ENCODE results near the gene XRN2. TPM values are rescaled to one million over a fixed set of nuclear protein-coding genes. Genes with fewer than 3 reads are reported as not detected.
A peak's percentile ranks its signal among the peaks of the same experiment; 100 is the strongest.

The XRN2 gene, protein sequence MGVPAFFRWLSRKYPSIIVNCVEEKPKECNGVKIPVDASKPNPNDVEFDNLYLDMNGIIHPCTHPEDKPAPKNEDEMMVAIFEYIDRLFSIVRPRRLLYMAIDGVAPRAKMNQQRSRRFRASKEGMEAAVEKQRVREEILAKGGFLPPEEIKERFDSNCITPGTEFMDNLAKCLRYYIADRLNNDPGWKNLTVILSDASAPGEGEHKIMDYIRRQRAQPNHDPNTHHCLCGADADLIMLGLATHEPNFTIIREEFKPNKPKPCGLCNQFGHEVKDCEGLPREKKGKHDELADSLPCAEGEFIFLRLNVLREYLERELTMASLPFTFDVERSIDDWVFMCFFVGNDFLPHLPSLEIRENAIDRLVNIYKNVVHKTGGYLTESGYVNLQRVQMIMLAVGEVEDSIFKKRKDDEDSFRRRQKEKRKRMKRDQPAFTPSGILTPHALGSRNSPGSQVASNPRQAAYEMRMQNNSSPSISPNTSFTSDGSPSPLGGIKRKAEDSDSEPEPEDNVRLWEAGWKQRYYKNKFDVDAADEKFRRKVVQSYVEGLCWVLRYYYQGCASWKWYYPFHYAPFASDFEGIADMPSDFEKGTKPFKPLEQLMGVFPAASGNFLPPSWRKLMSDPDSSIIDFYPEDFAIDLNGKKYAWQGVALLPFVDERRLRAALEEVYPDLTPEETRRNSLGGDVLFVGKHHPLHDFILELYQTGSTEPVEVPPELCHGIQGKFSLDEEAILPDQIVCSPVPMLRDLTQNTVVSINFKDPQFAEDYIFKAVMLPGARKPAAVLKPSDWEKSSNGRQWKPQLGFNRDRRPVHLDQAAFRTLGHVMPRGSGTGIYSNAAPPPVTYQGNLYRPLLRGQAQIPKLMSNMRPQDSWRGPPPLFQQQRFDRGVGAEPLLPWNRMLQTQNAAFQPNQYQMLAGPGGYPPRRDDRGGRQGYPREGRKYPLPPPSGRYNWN
- 42.3 TPM for polyA plus RNA-seq (ENCODE audit: insufficient read length)

DNA sequence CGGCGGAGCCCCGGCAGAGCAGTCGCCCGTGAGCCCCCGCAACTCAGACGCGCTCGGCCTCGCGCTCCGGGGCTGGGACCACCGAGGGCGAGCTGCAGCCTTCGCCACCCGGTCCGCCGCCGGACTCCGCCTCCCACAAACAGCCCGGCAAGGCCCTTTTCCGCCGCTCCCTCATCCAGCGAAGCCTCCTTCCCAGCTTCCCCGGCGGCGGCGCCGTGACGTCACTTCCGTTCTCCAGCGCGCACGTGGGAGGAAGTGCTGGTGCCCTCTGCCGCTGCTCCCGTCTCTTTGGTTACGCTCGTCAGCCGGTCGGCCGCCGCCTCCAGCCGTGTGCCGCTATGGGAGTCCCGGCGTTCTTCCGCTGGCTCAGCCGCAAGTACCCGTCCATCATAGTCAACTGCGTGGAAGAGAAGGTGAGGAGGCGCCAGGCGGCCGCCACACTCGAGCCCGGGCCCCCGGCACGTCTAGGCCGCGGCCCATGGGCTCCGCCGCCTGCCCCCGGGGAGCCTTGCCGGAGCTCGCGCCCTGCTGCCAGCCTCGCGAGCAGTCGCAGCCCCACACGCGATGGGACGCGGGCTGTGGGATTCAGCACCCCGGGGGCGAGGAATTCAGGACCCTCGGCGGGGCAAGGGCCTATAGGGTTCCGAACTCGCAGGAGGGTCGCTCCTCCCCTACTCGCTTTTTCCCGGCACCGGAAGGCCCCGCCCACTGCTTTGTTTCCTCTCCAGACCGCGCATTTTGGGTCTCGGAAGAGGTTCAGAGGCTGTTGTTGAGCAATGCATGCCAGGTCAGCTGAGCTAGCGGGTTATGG is at the start of gene XRN2:
Gene XRN2 (plus strand): TSS at position 271 of the 811 bp plus-strand sequence. CDS start 68 bp downstream, at position 339.
- peak; percentile 81 for DNase-seq (ENCODE audit: low read depth)

DNA sequence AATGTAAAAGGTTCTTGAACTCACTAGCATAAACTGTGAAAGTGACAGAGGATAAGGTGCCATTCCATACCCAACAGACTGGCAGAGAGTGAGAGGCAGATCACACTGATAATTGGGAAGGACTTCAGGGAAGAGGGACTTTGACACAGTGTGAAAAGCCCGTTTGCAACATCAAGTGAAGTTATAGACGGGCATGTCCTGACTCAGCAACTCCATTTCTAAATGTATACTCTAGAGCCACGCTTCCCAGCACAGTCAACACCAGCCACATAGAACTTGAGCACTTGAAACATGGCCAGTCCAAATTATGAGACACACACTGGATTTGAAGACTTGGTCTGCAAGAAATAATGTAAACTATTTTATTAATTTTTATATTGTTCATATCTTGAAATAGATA is 45.9 kb upstream of the XRN2 start:
- no peak for DNase-seq (ENCODE audit: low read depth)

DNA sequence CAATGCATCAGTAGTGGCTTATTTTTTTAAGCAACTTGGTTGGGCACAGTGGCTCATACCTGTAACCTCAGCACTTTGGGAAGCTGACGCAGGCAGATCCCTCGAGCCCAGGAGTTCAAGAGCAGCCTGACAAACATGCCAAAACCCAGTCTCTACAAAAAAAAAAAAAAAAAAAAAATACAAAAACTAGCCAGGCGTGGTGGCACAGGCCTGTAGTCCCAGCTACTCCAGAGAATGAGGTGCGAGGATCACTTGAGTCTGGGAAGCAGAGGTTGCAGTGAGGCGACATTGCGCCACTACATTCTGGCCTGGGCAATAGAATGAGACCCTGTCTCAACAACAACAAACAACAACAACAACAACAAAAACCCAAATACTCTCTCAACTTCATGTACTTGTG is 44.7 kb upstream of the XRN2 start:
- DNase-seq (ENCODE audit: low read depth): no peak

DNA sequence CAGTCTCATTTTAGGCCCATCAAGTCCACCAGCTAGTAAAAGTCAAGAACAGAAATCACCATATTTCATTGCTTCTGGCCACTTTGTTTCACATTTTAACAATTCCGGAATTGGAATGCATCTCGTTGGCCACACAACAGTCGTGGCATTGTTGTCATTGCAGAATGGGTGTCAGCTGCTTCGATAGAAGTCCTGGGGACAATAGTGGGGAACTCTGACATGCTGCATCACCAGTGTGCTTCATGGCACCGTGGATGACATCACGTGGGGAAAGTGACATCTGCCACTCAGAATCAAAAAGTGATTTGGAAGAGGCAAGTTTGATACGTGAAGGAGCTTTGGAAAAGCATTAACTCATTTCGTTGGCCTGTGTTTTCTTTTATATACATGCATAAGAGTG is 43.8 kb upstream of the XRN2 start:
- DNase-seq (ENCODE audit: low read depth): no peak

DNA sequence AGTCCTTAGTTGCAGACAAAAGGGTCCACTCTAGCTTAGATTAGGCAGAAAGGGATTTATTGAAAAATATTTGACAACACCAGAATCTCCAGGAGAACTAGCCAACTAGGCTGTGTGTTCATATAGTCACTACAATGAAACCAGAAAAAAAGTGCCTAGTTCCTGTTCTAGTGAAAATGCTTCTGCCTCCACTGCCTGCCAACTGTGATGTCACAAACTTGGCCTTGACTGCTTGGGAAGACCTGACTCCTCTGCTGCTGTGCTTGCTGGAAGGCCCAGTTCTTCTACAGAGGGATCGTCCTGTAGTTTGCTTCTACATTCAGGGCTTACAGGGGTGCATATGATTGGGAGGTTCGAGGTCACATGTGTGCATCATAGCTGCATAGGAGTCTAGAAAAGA is 40.3 kb upstream of the XRN2 start:
- peak; percentile 0 for DNase-seq (ENCODE audit: low read depth)

DNA sequence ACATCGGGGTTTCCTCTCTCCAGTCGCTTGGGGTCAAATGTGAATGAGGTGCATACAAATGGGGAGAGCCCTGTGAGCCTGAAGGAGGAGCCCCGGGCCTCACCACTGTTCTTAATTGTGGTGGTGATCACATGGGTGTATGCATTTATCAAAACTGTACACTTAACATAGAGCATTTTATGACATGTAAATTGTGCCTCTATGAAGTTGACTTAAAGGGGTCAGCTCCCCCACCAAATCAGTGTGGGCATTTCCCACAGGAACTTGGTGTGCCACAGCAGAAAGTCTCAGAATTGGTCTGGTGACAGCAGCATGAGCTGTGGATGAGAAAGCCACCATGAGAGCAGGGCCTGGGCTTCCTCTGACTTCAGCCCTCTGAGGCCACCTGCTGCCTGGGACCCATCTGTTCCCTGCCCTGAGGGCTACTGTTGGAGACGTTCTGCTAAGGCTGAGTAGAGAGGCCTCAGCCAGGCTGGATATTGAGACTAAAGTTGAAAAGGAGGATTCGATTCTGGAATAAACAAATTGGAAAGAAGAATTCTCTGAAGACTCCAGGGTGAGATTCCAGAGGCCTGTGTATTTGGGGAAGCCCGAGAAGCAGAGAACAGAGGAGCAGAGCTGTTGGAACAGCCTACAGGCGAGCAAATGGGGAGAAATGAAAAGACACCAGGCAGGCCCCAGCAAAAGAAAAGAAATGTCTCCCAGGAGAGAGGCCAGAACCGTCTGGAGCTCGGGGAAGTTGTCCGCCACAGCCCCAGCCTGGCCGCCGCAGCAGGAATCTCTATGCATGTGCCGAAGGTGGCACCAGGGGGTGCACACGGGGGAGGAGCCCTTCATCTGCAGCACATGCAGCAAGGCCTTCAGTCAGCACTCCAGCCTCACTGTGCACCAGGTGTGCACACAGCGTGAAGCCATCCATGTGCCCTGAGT is 37.6 kb upstream of the XRN2 start:
- no peak for DNase-seq (ENCODE audit: low read depth)

DNA sequence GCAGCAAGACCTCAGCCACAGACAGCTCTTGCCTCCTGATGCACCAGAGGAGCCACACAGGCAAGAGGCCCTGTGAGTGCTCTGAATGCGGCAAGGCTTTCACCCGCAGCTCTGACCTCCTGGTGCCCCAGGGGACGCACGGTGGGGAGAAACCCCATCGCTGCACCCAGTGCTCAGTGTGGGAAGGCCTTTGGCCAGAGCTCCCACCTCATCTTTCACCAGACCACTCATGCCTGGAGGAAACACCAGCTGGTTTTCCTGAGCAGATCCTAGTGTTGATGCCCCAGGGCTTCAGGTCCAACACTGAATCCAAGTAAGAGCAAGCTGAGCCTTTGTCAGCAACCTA is 37.0 kb upstream of the XRN2 start:
- DNase-seq (ENCODE audit: low read depth): no peak

DNA sequence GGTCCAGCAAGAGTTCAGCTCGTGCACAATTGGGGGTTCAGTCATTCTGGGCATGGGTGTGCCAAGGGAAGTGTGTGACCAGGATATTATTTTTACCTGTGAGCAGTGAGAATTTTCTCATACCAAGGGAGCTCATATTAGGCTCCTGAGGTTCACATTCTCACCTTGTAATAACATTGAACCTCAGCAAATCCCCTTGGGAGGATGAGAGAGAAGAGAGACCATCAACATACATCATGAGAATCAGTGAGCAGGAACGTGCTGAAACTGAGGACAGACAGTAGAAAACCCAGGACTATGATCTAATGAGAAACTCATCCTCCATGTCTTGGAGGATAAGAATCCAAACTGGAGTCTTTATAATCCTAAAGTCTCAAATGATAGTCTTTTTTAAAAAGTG is 33.4 kb upstream of the XRN2 start:
- no peak for DNase-seq (ENCODE audit: low read depth)

DNA sequence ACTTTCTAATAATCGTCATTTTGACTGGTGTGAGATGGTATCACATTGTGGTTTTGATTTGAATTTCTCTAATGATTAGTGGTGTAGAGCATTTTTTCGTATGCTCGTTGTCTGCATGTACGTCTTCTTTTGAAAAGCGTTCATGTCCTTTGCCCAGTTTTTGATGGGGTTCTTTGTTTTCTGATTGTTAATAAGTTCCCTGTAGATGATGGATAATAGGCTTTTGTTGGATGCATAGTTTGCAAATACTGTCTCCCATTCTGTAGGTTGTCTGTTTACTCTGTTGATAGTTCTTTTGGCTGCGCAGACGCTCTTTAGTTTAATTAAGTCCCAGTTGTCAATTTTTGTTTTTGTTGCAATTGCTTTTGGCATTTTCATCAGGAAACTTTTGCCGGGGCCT is 32.3 kb upstream of the XRN2 start:
- DNase-seq (ENCODE audit: low read depth): no peak

DNA sequence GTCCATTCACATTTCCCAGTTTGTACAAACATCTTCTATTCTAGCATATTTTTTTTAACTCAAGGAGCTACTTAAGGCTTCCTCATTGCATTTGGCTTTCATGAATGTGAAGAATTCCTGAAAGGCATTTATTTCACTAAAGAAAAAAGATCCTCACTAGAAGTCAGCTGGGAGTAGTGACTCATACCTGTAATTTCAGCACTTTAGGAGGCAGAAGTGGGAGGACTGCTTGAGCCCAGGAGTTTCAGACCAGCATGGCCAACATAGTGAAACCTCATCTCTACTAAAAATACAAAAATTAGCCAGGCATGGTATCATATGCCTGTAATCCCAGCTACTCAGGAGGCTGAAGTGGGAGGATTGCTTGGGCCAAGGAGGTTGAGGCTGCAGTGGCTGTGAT is 30.9 kb upstream of the XRN2 start:
- DNase-seq (ENCODE audit: low read depth): no peak

DNA sequence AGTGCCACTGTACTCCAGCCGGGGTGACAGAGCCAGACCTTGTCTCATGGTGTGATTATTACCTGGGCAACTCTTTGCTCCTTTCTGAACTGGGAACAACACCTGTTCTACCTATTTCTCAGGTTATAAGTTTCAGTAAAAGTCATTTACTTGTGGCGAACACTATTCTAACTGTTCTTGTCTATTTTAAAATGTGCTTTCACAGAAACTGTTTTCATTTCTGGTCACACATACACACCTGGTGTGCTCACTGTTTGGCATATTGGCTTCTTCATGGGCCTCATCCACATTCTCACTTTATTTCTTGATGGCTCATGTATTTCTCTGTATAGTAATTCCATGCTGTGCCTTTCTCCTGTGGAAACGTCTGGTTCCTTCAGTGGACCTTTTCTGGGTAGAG is 30.5 kb upstream of the XRN2 start:
- DNase-seq (ENCODE audit: low read depth): no peak

DNA sequence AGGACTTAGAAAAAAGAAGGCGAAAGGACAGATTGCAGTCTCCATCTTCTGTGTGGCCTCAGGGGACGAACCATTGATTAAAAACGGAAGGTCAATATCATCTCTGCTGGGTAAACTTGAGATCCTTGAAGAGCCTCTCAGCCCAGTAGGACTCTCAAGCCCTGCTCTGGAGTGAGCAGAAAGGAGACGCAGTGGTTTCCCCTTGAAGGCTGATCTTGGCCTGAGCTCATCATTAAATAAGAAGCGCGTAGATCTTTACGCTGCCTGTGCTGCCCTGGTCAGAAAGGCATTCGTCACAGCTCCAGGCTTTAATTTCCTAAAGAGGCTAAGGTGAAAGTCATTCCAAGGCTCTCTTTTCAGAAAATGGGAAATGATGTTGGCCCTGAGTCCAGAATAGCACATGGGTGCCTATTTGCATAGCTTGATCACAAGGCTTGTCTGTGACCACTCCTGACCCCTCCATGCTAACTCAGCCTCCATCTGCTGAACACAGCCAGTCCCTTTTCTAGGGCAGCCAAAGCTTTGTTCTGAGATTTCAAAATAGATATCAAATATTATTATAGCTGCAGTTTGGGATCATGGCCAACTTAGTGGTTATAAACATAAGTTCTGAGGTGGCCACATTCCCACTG is 29.3 kb upstream of the XRN2 start:
- DNase-seq (ENCODE audit: low read depth): no peak

DNA sequence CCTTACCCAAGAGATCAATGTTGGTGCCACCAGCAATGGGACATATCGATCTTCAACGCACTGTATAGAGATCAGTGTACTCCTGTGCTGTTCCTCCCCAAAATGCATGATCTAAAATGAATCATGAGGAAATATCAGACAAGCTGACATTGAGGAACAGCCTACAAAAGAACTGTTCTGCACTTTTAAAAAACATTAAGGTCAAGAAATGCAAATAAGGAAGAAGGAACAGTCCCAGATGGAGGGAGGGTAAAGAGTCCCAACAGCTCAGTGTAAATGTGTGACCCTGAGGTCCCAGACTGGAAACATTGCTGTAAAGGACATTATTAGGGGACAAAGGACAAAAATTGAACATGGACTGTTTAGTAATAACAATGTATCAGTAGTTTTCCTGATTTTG is 24.3 kb upstream of the XRN2 start:
- no peak for DNase-seq (ENCODE audit: low read depth)

DNA sequence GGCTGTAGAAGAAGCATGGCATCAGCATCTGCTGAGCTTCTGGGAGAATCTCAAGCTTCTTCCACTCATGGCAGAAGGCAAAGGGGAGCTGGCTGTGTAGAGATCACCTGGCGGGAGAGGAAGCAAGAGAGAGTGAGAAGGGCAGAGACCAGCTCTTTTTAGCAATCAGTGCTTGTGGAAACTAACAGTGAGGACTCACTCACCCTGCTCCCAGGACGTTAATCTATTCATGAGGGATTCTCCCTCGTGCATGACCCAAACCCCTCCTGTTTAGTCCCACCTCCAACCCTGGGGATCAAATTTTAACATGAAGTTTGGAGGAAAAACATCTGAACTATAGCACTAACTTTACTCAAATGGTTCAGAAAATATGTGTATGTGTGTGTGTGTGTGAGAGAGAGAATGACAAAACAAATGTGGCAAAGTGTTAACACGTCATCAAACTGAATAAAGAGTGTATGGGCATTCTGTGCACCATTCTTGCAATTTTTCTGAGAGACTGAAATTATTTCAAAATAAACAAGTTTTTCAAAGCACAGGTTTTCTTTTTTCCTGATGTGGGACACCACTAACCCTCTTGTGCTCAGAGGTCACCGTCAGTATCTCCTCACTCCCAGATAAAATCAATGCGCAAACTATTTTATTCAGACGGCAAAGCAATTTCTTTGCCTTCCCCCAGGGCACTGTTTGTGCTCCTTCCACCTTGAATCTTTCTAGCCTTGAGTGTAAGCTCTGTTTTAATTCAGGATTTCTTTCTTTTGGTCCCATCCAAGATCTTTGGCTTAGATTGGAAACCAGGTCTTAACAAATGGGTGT is 23.2 kb upstream of the XRN2 start:
- DNase-seq (ENCODE audit: low read depth): no peak

DNA sequence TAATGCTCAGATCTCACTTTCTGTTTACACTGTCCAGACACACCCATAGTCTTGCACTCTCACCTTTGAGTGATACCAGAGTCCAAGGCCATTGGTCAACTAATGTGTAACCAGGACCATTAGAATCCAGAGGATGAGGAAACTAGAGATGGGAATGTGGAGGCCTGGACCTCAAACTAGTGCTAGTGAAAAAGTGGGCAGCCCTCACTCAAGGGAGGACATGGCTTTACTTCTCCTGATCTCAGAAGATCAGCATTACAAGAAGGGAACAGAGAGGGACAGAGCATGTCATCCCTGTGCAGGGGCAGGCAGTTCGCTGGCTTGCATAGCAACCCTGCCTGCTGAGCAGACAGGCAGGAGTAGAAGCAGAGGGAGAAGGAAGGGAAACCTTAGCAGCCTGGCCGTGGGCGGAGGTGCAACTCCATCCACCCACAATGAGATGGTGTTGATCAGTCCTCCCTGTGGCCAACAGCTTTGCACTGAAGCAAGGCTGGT is 22.6 kb upstream of the XRN2 start:
- DNase-seq (ENCODE audit: low read depth): no peak

DNA sequence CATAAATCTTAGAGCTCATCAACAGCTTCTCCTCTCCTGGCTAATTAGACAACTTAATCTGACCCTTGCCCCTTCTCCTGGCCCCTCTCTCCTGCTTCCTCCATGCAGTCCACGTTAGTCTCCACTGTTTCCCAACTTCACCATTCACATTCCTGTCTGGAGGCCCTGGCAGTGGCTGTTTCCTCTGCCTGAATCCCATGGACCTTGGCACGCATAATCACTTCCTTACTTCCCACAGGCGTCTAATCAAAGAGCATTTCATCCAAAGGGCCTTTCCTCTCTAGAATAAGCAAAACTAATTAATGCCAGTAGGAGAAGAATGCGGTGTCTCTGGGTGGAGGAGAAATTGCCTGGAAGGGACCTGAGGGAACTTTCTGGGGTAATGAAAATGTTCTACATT is 16.4 kb upstream of the XRN2 start:
- DNase-seq (ENCODE audit: low read depth): no peak

DNA sequence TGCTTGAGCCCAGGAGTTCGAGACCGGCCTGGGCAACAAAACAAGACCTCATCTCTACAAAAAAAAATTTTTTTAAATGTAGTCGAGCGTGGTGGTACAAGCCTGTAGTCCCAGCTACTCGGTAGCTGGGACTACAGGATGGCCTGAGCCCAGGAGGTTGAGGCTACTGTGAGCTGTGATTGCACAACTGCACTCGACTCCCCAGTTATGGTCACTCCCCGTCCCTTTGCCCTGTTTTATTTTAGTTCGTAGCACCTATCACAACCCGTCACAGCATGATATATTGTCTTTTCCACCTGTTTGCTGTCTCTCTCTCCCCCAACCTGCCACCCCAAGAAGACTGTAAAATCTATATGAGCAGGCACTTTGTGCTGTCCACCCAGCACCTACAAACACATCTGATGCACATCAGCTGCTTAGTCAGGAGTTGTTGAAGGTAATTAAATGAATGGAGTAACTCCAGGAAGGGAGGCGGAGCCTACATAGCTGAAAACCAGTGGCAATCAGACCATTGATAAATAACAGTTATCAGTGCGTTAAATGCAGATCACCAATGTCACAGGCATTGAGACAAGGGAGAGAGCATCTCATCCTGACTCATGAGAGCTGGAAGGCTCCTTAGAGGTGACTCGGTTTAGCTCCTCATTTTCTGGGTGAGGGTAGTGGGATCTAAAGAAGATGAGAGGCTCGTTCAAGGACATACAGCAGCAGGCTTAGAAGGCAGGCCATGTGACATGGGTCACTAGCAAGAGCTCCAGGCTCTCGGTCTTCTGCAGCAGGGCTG is 14.4 kb upstream of the XRN2 start:
- no peak for DNase-seq (ENCODE audit: low read depth)

DNA sequence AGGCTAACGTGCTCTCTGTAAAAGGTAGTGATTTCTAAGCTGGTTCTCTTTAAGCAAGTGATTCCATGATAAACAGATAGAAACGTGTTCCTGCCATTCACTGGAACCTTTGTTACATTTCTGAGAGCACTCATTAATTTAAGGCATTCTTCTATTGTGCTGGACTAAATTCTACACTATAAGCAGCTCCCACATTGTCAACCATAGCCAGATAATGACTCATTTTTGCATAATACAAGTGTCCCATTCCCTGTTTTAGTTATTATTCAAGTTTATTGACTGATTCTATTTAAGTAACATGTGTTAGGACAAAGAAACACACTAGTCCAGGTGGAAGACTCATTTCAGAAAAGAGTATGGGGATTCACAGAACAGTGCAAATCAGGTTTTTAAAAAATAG is 13.5 kb upstream of the XRN2 start:
- no peak for DNase-seq (ENCODE audit: low read depth)

DNA sequence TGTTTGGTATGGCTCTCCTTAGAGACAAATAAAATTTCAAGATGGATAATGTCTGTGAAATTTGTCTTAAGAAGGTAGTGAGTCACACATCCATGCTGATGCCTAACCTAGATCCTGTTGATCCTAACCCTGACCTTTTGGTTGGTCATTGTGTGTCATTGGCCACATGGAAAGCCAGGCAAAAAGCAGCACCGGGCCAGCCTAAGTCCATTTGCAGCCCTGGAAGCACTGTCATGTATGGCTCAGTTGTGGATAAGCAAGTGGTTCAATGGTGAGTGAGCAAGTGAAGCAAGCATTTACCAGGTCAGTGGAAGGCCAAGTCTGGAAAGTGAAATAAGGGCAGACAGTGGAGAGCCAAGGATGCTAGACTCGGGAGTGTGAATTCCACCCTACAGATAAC is 12.1 kb upstream of the XRN2 start:
- DNase-seq (ENCODE audit: low read depth): no peak
